Activated T-helper 17 cell treated with anti-CD3 and anti-CD28 coated beads, Interleukin-2, amount 50 U/mL, for 72 hours (primary cell): ENCODE results near the gene TECTA. TPM values are rescaled to one million over a fixed set of nuclear protein-coding genes. Genes with fewer than 3 reads are reported as not detected.

Source experiments
- ATAC-seq: fragments of 150-1000 bp; cut with Tn5 transposase; replicated peaks from 2 replicates; pipeline ENCODE4 v1.10.0; 2021; ENCODE audit warnings: mild to moderate bottlenecking, moderate library complexity
- H3K27ac Mint-ChIP-seq: one replicate; pipeline ENCODE4 v1.8.0; 2022; ENCODE audit warnings: mixed read lengths
- H3K27me3 Mint-ChIP-seq: one replicate; pipeline ENCODE4 v1.8.0; 2022; ENCODE audit warnings: mixed read lengths
- H3K36me3 Mint-ChIP-seq: one replicate; pipeline ENCODE4 v1.8.0; 2022; ENCODE audit warnings: low read depth, mild to moderate bottlenecking, mixed read lengths
- H3K4me1 Mint-ChIP-seq: one replicate; pipeline ENCODE4 v1.8.0; 2022; ENCODE audit warnings: mixed read lengths
- H3K4me3 Mint-ChIP-seq: one replicate; pipeline ENCODE4 v1.8.0; 2022; ENCODE audit warnings: mild to moderate bottlenecking, mixed read lengths
- H3K9me3 Mint-ChIP-seq: one replicate; pipeline ENCODE4 v1.8.0; 2022; ENCODE audit warnings: mixed read lengths
- total RNA-seq, 2 donors: library from RNA; stranded (reverse); gene quantifications; one replicate each; pipeline ENCODE4 v1.2.3, GENCODE V29; 2022

TECTA gene
- total RNA-seq, 2 donors from 2014 or later: 0.24 to 0.32 TPM

DNA sequence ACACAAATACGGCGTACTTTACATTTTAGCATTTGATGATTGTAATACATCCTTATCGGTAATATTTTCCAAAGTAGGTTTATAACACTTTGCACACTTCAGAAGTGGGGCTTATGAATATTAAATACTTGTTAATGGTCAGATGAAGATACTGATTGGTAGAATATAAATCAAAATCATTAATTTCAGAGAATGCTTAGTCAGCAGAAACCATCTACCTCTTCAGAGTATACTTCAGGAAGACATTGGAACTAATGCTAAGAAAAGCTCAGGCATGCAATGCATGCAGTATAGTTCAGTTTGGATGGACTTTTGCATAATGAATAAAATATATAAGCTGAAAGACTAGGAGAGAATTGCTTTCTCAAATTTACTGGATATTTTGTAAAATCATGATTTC is 19.7 kb upstream of the TECTA start:
- H3K36me3 Mint-ChIP-seq: peaks cover 34% of the 10 kb centered on the region
- H3K4me3 Mint-ChIP-seq: no peak overlapping the region
- H3K27ac Mint-ChIP-seq: no peak overlapping the region
- H3K4me1 Mint-ChIP-seq: peaks cover 5% of the 10 kb centered on the region
- no peaks in the 10 kb centered on the region for H3K27me3 Mint-ChIP-seq
- no peaks in the 10 kb centered on the region for H3K9me3 Mint-ChIP-seq
- ATAC-seq: no peak

- H3K4me1 Mint-ChIP-seq: peaks cover 5% of the 10 kb centered on the region
- no peaks in the 10 kb centered on the region for H3K27me3 Mint-ChIP-seq
Observed at GRCh38 chr11:121082219-121082618, 18.8 kb upstream of the TECTA start.

GRCh38 chr11:121082670-121083069 is 18.4 kb upstream of the TECTA start:
- Mint-ChIP-seq H3K27me3 (no peaks in the 10 kb centered on the region), H3K27ac (no peak overlapping the region), H3K4me3 (no peak overlapping the region), H3K9me3 (no peaks in the 10 kb centered on the region), H3K4me1 (peaks cover 5% of the 10 kb centered on the region), H3K36me3 (peaks cover 48% of the 10 kb centered on the region)
- ATAC-seq: no peak

More at GRCh38 chr11:121082219-121082618, 18.8 kb upstream of the TECTA start:
- Mint-ChIP-seq H3K36me3 (peaks cover 43% of the 10 kb centered on the region), H3K4me3 (no peak overlapping the region), H3K27ac (no peak overlapping the region), H3K9me3 (no peaks in the 10 kb centered on the region)
- no peak for ATAC-seq

DNA sequence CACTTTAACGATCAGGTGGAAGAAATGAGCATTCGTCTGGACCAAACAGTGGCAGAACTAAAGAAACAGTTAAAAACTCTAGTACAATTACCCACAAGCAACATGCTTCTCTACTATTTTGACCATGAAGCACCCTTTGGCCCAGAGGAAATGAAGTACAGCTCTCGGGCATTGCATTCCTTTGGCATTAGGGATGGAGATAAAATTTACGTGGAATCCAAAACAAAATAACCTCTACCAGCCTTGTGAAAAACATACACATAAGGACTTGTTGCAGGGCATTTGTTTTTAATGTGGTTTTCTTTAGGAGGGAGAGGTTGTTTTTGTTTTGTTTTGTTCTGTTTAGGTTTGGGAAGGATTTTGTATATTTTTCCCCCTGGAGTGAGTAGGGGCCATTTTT is 14.2 kb upstream of the TECTA start:
- H3K27ac Mint-ChIP-seq: no peak overlapping the region
- H3K36me3 Mint-ChIP-seq: peaks cover 48% of the 10 kb centered on the region
- no peaks in the 10 kb centered on the region for H3K9me3 Mint-ChIP-seq
- ATAC-seq: no peak
- H3K4me1 Mint-ChIP-seq: peaks cover 6% of the 10 kb centered on the region
- H3K27me3 Mint-ChIP-seq: no peaks in the 10 kb centered on the region
- no peak overlapping the region for H3K4me3 Mint-ChIP-seq

DNA sequence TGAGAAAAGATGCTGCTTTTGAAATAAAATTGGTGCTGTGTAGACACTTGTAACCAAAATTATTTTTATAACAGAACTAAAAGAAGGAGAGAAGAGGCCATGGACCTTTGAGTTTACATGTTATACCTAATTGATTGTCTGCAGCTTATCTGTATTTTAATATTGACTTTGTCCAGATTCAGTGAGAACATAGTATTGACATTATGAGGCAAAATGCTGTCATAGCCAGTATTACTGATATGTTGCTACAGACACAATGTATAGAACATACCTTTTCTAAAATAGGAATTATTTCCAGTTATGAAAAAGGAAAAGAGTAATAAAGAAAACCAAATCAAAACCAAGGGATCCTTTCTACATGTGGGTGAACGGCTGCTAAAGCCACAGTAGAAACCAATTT is 11.5 kb upstream of the TECTA start:
- Mint-ChIP-seq H3K4me1 (peaks cover 7% of the 10 kb centered on the region), H3K36me3 (peaks cover 37% of the 10 kb centered on the region), H3K27me3 (no peaks in the 10 kb centered on the region), H3K9me3 (no peaks in the 10 kb centered on the region), H3K27ac (no peak overlapping the region), H3K4me3 (no peak overlapping the region)
- no peak for ATAC-seq

DNA sequence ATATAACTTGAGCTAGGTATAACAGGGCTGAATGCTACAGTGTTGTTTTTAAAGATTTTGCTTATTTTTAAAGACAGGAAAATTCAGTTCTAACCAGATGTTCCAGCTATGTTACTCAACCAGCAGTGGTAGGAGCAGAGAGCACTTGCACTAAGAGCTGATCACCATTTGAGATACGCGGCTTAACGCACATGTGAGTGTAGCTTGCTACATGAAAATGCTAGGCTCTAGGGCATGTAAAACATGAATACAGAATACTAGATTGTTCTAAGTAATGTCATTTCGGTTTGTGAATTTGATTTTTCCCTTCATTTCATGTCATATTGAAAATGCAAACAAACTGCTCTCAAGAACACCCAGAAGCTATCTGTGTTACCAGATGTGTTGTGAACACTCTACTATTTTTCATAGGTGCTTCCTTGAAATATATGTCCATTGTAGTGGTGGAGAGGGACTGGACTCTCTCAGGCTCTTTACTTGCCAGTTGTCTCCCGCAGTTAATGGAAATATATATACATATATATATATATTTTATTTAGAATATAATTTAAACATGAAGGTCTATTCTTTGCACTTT is 10.8 kb upstream of the TECTA start:
- no peaks in the 10 kb centered on the region for H3K27me3 Mint-ChIP-seq
- peaks cover 7% of the 10 kb centered on the region for H3K4me1 Mint-ChIP-seq
- ATAC-seq: no peak
- no peak overlapping the region for H3K27ac Mint-ChIP-seq
- no peaks in the 10 kb centered on the region for H3K9me3 Mint-ChIP-seq
- H3K36me3 Mint-ChIP-seq: peaks cover 36% of the 10 kb centered on the region
- H3K4me3 Mint-ChIP-seq: no peak overlapping the region

GRCh38 chr11:121091492-121092152 is 9.4 kb upstream of the TECTA start:
- H3K27ac Mint-ChIP-seq: peak overlapping the region; percentile 19
- no peak overlapping the region for H3K4me3 Mint-ChIP-seq
- H3K27me3 Mint-ChIP-seq: no peaks in the 10 kb centered on the region
- H3K4me1 Mint-ChIP-seq: peaks cover 7% of the 10 kb centered on the region
- peak; percentile 52 for ATAC-seq
- no peaks in the 10 kb centered on the region for H3K9me3 Mint-ChIP-seq
- peaks cover 23% of the 10 kb centered on the region for H3K36me3 Mint-ChIP-seq

DNA sequence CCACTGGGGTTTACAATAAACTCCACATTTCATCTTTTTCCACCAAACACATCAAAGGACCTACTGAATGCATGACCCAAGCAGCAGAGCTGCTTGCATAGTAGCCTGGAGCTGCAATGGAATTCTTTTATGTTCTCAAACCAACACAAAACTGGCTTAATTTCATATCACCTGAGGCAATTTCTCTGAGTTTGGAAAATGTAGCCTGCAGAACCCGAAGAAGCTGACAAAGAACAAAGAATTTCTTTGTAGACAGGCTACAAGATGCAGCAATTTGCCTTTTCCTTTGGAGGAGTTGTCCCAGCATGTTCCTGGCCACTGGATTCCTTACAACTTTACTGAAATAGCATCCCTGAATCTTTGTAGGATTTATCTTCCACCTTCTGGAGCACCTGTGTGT is 5.5 kb upstream of the TECTA start:
- no peaks in the 10 kb centered on the region for H3K36me3 Mint-ChIP-seq
- H3K4me3 Mint-ChIP-seq: no peak overlapping the region
- peaks cover 7% of the 10 kb centered on the region for H3K4me1 Mint-ChIP-seq
- no peak overlapping the region for H3K27ac Mint-ChIP-seq
- H3K9me3 Mint-ChIP-seq: no peaks in the 10 kb centered on the region
- no peak for ATAC-seq
- H3K27me3 Mint-ChIP-seq: no peaks in the 10 kb centered on the region

GRCh38 chr11:121099364-121099763 is 1.7 kb upstream of the TECTA start:
- H3K36me3 Mint-ChIP-seq: no peaks in the 10 kb centered on the region
- ATAC-seq: no peak
- no peaks in the 10 kb centered on the region for H3K4me1 Mint-ChIP-seq
- H3K27me3 Mint-ChIP-seq: peaks cover 3% of the 10 kb centered on the region
- H3K4me3 Mint-ChIP-seq: no peak overlapping the region
- no peak overlapping the region for H3K27ac Mint-ChIP-seq
- H3K9me3 Mint-ChIP-seq: no peaks in the 10 kb centered on the region

- H3K4me1 Mint-ChIP-seq: no peaks in the 10 kb centered on the region
Observed at GRCh38 chr11:121099885-121100284, 1.2 kb upstream of the TECTA start.

DNA sequence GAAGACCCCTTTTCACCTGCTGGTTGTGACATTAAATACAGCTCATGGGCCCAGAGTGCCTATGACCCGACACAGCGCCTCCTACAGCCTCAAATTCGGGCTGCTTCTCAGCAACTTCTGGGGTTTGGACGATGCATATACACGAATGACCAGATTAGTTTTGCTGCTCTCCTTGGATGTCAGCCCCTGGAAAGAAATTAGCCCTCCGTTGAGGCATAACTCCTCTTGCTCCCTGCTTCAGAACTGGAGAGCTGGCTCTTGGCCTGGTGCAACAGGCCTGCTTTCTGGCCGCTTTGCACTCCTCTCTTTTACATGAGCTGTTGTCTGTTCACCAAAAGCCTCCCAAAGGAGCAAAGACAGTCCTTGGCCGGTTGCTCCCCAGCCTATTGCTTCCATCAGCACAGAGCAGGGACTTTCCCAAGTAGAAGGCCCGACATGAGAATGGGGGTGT is 3.3 kb downstream of the TECTA start:
- Mint-ChIP-seq H3K4me1 (no peaks in the 10 kb centered on the region), H3K9me3 (no peaks in the 10 kb centered on the region), H3K36me3 (no peaks in the 10 kb centered on the region), H3K4me3 (no peak overlapping the region), H3K27ac (no peak overlapping the region), H3K27me3 (peaks cover 3% of the 10 kb centered on the region)
- ATAC-seq: no peak

More at GRCh38 chr11:121099885-121100284, 1.2 kb upstream of the TECTA start:
- no peaks in the 10 kb centered on the region for H3K36me3 Mint-ChIP-seq
- H3K27me3 Mint-ChIP-seq: peaks cover 3% of the 10 kb centered on the region
- H3K4me3 Mint-ChIP-seq: no peak overlapping the region
- H3K27ac Mint-ChIP-seq: no peak overlapping the region
- no peak for ATAC-seq
- no peaks in the 10 kb centered on the region for H3K9me3 Mint-ChIP-seq

DNA sequence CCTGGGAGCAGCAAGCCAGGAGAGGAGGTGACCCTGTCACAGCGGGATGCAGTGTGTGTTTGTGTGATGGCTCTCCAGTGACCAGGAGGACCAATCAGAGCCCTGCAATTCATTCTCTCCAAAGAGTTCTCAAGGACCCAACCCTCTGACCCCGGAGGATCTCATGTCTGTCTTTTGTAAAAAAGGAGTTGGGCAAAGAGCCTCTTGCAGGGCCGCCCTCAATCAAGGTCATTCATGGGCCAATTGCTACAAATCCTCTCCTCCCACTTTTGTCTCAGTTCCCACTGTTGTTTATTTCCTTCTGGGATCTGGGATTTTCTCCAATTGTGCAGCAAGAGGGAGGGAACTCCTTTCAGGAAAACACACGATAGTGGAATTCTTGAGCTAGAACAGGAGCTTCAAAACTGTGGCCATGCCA is 4.0 kb downstream of the TECTA start:
- H3K4me3 Mint-ChIP-seq: no peak overlapping the region

GRCh38 chr11:121105481-121106195 is 4.6 kb downstream of the TECTA start:
- Mint-ChIP-seq H3K9me3 (no peaks in the 10 kb centered on the region), H3K36me3 (no peaks in the 10 kb centered on the region), H3K4me1 (no peaks in the 10 kb centered on the region), H3K27me3 (peaks cover 3% of the 10 kb centered on the region), H3K4me3 (no peak overlapping the region), H3K27ac (no peak overlapping the region)
- ATAC-seq: no peak

More for the DNA sequence above, 4.0 kb downstream of the TECTA start:
- no peaks in the 10 kb centered on the region for H3K4me1 Mint-ChIP-seq
- peaks cover 3% of the 10 kb centered on the region for H3K27me3 Mint-ChIP-seq
- H3K36me3 Mint-ChIP-seq: no peaks in the 10 kb centered on the region
- no peaks in the 10 kb centered on the region for H3K9me3 Mint-ChIP-seq
- H3K27ac Mint-ChIP-seq: no peak overlapping the region
- no peak for ATAC-seq

DNA sequence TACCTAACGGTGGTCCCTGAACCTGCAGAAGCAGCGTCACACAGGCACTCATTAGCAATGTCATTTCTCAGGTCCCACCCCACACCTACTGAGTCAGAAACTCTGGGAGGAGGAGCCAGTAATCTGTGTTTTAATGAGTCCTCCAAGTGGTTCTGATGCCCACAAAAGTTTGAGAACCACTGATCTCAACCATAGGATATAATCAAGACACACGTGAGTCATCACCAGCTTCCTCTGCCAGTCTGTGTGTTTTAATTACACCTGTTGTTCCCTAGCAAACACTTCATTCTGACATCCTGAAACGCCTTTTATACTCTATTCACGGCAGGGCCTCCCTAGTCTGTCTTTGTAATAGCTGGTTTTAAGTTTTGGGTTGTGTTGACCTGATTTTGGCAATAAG is 5.8 kb downstream of the TECTA start:
- Mint-ChIP-seq H3K4me3 (no peak overlapping the region), H3K9me3 (no peaks in the 10 kb centered on the region), H3K4me1 (no peaks in the 10 kb centered on the region), H3K36me3 (no peaks in the 10 kb centered on the region), H3K27me3 (peaks cover 3% of the 10 kb centered on the region), H3K27ac (no peak overlapping the region)
- no peak for ATAC-seq

DNA sequence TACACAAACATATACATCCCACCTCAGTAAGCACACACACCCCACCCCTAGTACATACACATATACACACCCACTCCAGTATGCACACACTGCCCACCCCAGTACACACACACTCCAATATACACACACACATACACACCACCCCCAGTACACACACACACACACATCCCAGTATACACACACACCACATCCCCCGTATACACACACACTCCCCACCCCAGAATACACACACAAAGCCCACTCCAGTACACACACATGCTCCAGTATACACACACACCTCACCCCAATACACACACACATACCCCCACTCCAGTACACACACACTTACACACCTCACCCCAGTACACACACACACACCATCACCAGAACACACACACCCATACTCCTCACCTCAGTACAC is 7.4 kb downstream of the TECTA start:
- Mint-ChIP-seq H3K4me3 (no peak overlapping the region), H3K27me3 (peaks cover 4% of the 10 kb centered on the region), H3K36me3 (no peaks in the 10 kb centered on the region), H3K4me1 (peaks cover 4% of the 10 kb centered on the region), H3K27ac (no peak overlapping the region), H3K9me3 (no peaks in the 10 kb centered on the region)
- peak; percentile 12 for ATAC-seq
